HG03064 (cell line): ENCODE results near the gene CDKAL1.
A peak's percentile ranks its signal among the peaks of the same experiment; 100 is the strongest.
"Not testable (repeated sequence)": the region's sequence is repeated elsewhere in the genome, so short reads cannot be mapped to it uniquely, and the experiment has no call there.

ENCODE experiments used
- ATAC-seq: cut with Tn5 transposase; IDR thresholded peaks from one replicate; pipeline ENCODE4 v1.9.1; 2021; ENCODE audit warnings: low read depth; ENCODE audit not compliant: unreplicated experiment

Gene CDKAL1

DNA sequence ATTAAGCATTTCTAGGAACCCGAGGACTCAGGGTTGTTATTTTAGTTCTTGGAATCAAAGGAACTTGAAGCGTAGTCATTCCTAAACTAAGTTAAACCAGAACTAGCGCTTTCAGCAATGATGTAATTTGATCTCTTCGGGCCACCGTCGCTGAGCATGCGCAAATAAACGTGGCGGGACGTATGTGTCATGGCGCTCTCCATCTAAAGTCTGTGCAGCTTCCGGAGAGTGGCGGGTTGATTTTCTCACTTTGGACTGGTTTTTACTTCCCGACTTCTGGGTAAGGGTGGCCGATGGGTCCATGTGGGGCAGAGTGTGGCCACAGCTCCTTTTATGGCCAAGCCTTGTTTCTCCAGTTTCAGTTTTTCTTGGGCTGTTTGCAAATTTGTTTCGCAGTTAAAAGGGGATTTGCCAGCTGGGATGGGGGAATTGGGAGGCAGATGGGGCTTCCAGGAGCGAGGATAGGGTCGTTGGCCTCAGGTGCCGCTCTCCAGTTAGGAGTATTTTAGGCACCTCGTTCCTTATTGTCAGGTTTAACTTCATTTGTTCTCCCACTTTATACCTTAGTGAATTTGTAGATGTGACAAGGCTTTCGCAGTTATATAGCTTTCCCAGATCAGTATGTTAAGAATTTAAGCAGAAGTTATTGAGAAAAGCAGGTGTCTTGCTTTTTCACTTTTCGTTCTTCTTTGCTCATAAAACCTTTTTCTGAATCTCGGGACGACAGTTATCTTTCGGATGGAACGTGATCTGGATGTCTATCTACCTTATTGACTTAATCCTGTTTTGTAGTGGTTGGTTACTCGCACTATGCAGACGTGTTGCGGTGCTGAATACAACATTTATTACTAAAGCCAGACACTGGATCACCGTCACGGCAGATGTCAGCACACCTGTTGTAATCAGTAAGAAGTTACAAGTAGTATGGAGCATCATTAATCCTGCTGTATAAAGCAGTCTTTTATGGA, at the start of gene CDKAL1:
Gene CDKAL1, plus strand, starts transcription at position 163 of the 968 bp plus-strand sequence. CDS start 11,894 bp downstream, outside the sequence.
- peak; percentile 87 for ATAC-seq

DNA sequence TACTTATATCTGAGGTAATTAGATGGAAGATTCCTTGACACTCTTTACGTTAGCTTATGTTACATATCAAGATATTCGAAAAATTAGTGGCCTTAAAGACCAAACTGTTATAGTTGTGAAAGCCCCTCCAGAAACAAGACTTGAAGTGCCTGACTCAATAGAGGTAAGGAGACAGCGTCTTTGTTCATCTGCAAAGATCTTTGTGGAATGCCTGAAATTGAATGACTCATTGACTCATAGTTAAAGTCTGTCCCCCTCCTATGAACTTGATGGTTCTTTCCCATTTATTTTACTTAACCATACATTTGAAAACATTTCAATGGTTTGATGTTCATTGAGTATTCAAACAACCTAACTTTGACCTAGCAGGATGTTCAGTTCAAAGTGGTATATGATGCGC, 47.6 kb upstream of the CDKAL1 start:
- ATAC-seq: no peak

GRCh38 chr6:20487669-20488375, 46.4 kb upstream of the CDKAL1 start:
- no peak for ATAC-seq

GRCh38 chr6:20490591-20490990, 43.7 kb upstream of the CDKAL1 start:
- ATAC-seq: no peak

GRCh38 chr6:20492099-20492498, 42.2 kb upstream of the CDKAL1 start:
- ATAC-seq: no peak

GRCh38 chr6:20497216-20498040, 36.8 kb upstream of the CDKAL1 start:
- ATAC-seq: no peak

DNA sequence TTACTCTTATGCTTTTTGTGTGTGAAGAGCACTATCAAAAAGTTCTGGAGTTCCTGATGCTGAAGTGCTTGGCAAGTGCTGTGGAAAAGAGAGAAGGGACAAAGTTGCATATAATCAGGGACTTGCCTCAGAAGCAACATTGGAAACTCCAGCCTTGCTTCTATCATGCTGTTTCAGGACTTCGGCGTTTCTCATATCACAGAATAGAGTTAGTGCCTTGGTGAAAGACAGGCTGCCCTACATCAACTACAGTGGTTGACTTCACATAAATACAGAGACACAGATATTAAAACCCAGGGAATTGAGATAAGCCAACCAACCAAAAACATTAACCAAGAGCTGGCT, 36.2 kb upstream of the CDKAL1 start:
- ATAC-seq: no peak

DNA sequence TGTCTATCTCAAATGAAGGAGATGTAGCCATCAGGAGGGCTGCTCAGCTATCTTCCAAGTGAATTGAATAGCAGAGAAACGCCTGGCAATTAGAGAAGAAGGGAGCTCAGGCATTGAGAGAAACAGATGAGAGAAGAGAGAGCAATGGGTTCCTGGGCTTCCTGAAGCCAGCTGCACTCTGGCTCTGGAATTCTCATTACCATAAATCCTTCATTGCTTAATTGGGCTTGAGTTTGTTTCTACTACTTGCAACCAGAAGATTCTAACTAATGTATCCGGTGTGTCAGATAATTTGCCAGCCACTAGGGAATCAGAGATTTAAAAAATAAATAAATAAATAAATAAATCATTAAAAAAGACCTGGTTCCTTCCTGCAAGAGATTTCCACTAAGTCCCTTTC, 25.0 kb upstream of the CDKAL1 start:
- no peak for ATAC-seq

DNA sequence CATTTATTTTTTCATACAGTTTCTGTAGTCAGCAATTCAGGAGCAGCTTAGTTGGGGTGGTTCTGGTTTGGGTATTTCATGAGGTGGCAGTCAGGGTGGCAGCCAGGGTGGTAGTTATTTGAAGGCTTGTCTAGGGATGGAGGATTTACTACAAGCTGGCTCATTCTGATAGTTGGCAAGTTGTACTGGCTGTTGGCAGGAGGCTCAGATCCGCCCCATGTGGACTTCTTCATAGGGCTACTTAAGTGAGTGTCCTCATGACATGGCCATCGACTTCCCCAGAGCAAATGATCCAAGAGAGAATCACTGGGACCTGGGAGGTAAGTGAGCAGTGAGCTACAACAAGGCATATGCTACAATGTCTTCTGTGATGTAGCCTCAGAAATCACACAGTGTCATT, 22.4 kb upstream of the CDKAL1 start:
- no peak for ATAC-seq

GRCh38 chr6:20525208-20525607, 9.0 kb upstream of the CDKAL1 start:
- ATAC-seq: not testable (repeated sequence)

GRCh38 chr6:20529086-20529448, 5.2 kb upstream of the CDKAL1 start:
- not testable (repeated sequence) for ATAC-seq

DNA sequence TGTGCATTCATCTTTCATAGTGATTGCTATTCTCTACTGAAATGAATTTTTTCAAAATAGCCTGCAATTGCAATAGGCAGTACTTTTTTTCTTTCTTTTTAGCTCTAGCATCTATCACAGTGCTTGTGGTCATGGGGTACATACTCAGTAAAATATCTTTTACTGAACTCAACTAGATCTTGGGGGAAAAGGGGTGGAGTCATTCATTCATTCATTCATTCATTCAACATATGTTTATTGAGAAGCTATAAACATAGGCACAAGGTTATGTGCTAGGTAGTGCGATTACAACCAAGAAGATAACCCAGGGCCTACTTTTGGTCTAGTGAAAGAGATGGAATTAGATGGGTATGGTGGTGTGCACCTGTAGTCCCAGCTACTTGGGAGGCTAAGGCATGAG, 1.4 kb upstream of the CDKAL1 start:
- ATAC-seq: no peak

- peak; percentile 14 for ATAC-seq
Observed at GRCh38 chr6:20533746-20534294, 437 bp upstream of the CDKAL1 start.

- no peak for ATAC-seq
Observed at GRCh38 chr6:20538131-20538662, 3.9 kb downstream of the CDKAL1 start.

DNA sequence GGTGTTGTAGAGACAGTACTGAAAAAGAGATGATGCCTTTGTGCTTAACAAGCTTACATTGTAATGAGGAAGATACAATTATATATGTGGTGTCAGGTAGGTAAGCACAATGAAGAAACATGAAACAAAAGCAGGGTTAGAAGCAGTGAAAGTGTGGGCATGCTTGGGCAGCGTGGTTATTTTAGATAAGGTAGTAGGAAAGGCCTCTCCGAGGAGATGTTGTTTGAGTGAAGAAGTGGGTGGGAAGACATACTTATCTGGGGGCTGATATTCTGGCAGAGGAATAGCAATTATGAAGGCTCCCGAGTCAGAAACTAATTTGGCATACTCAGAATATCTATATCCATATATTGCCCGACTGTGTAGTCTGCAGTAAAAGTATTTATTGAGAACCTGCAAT, 4.7 kb downstream of the CDKAL1 start:
- no peak for ATAC-seq

- ATAC-seq: no peak
Observed at GRCh38 chr6:20539387-20539786, 5.1 kb downstream of the CDKAL1 start.

- ATAC-seq: no peak
Observed at GRCh38 chr6:20540683-20541082, 6.4 kb downstream of the CDKAL1 start.

DNA sequence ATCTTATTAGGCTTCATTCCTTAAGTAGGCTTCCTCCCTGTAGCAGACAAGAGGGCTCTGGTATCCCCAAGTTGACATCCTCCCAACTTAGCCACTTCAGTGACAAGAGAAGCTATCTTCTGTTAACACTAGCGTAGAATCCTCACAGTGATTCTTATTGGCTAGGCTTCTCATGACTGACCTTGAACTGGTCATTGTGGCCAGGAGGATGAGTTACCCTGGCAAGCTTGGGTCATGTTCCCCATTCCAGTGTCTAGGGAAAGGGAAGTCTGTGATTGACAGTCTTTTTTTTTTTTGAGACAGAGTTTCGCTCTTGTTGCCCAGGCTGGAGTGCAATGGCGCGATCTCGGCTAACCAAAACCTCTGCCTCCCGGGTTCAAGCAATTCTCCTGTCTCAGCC, 7.1 kb downstream of the CDKAL1 start:
- ATAC-seq: no peak

- ATAC-seq: peak; percentile 100
Observed at GRCh38 chr6:20542927-20543602, 8.8 kb downstream of the CDKAL1 start.

DNA sequence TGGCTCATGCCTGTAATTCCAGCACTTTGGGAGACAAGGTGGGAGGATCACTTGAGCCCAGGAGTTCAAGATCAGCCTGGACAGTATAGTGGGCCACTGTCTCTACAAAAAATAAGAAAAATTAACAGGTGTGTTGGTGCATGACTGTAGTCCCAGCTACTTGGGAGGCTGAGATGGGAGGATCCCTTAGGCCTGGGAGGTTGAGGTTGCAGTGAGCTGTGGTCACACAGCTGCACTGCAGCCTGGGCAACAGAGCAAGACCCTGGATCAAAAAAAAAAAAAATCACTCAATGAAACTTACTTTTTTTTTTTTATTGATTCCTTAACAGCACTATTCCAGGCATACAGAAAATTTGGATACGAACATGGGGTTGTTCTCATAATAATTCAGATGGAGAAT, 14.0 kb downstream of the CDKAL1 start:
- no peak for ATAC-seq
